GM21825 (cell line): Measurements from ENCODE around the gene GDNF.
"Not testable (repeated sequence)": the region's sequence is repeated elsewhere in the genome, so short reads cannot be mapped to it uniquely, and the experiment has no call there.

ENCODE experiments used
- ATAC-seq: cut with Tn5 transposase; IDR thresholded peaks from one replicate; pipeline ENCODE4 v1.9.1; 2021; ENCODE audit warnings: mild to moderate bottlenecking, moderate library complexity; ENCODE audit not compliant: unreplicated experiment

Gene GDNF, protein sequence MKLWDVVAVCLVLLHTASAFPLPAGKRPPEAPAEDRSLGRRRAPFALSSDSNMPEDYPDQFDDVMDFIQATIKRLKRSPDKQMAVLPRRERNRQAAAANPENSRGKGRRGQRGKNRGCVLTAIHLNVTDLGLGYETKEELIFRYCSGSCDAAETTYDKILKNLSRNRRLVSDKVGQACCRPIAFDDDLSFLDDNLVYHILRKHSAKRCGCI

DNA sequence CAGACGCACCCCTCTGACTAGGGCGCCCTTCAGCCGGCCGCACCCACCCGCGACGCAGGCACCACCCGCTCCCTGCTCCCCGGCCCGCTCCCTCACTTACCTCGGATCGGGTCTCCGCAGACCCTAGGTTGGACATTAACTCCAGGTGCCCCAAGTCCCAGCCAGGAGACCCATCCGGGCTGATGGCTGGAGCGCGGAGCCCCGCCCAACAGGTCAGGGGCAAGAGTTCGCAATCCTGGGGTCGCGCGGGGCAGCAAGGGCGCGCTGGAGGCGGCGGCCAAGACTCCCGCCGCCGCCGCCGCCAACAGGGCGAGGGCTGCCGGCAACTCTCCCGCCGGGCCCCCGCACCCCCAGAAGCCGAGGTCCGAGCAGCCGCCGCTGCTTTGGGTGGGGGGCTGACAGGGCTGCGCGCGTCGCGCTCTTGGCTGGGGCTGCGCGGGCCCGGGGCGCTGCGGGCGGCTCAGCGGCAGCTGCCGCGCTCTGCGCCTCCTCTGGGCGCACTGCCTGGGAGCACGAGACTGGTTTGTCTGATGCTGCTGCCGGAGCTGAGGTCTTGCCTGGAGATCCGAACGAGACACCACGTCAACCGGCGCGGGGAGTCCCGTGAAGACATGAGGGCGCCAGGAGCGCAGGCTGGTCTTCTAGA is at the start of gene GDNF:
GDNF (minus strand) TSS at position 635 of the 646 bp plus-strand sequence. CDS start 5,245 bp downstream, outside the sequence.
- no peak for ATAC-seq

GRCh38 chr5:37888476-37888875 is 48.6 kb upstream of the GDNF start:
- no peak for ATAC-seq

DNA sequence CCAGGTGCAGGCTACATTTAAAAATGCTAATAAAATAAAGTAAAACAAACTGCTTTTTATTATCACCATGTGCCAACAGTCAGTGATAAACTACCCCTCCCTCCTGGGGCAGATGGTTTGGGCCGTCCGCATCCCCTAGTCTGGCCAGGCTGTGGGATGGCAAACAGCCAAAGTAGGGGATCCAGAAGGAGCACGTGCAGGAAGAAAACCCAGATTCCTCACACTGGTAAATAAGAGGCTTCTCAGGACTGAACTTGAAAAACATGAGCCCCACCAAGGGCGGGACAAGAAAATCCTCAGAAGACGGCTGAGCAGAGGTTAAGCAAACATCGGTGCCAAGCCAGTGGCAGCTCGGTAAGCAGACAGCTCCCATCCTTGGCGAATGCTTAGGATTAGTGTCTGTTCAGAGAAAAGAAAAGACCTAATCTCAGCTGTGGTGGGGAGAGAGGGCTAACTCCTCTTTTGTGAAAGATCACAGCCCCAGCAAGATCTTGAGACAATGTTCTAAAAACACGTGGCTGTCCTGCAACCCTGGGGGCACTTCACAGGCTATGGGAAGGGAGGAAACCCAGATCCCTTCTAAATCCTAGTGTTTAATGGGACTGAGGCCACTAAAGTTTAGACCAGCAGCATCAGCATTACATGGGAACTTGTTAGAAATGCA is 46.5 kb upstream of the GDNF start:
- ATAC-seq: no peak

DNA sequence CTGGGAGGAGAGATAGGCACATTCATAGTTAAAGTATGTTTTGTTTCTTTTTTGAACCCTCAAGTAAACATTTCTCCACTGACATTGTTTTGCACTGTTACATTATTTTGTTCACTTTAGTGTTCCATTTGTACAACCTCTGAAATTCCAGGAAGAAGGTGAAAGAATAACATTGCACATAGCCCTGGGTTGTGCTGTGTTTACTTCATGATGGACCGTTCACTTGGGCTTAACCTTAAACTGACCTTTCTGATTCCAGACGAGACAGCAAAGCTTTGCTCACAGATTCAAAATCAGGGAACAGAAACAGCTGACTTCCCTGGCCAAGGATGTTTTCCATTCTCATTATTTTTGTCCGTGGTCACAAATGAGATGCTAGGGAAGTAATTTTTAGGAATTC is 42.8 kb upstream of the GDNF start:
- no peak for ATAC-seq

DNA sequence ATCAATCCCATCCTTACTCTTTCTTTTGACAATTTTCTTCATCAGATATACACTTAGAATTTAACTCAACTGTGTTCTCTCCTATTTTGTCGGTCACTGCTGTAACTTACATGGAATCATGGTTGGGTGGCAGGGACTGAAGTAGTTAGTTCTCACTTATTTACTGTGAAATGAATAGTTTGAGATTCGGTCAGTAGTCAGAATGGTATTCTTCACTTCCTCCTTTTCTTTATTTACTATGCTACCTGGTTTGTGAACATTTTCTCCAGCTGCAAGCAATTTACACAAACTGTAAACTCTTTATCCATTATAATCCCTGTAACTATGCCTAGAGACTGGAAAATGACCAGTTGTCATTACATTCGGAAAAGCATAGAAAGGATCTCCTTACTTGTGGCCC is 41.5 kb upstream of the GDNF start:
- ATAC-seq: no peak

DNA sequence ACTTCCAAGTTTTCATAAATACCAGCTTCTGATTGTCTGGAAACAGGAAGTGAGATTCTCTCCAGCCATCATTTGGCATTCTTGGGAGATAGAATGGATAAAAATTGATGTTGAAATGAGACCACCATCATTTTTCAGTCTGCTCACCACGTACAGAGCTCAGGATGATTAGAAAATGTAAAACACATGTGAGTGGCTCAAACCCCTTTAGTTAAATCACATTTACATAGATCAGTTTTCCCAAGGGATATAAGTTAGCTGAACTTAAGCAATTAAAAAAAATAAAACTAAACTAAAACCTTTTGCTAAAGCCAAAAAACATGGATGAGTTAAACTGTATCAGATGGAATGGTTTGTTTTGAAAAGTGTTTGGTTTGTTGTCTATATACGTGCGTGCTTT is 37.1 kb upstream of the GDNF start:
- ATAC-seq: no peak

GRCh38 chr5:37876245-37876644 is 36.4 kb upstream of the GDNF start:
- ATAC-seq: no peak

- no peak for ATAC-seq
Observed at GRCh38 chr5:37875051-37875787, 35.4 kb upstream of the GDNF start.

GRCh38 chr5:37873988-37874387 is 34.1 kb upstream of the GDNF start:
- no peak for ATAC-seq

- no peak for ATAC-seq
Observed at GRCh38 chr5:37871023-37871815, 31.4 kb upstream of the GDNF start.

GRCh38 chr5:37869216-37869615 is 29.4 kb upstream of the GDNF start:
- no peak for ATAC-seq

GRCh38 chr5:37867654-37868053 is 27.8 kb upstream of the GDNF start:
- no peak for ATAC-seq

DNA sequence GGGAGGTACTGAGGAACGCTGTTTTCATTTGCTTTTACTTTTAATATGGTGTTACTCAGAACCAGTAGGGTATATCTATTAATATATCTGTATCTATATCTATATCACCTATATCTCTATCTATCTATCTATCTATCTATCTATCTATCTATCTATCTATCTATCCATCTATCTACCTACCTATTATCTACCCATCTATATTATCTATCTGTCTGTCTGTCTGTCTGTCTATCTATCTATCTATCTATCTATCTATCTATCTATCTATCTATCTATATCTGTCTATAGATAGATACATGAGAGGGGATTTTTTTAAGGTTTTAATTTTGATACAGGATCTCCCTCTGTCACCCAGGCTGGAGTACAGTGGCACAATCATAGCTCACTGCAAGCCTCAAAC is 23.1 kb upstream of the GDNF start:
- ATAC-seq: not testable (repeated sequence)

DNA sequence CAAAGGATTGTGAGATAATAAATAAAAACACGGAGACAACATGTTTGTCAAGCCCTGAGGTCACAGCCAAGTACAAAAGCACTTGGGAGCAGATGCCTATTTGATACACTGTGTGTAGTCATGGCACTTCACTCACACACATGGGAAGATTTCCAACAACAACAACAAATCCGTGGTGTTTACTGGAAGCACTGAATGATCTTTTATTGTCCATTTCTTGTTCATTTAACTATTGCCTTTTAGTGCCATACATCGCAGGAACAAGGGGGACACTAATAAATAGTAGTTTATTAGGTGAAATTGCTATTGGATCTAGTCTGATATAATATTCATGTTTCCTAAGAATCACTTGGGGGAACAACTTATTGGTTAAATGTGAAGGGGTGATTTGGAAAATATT is 20.4 kb upstream of the GDNF start:
- ATAC-seq: no peak

- ATAC-seq: peak; percentile 92
Observed at GRCh38 chr5:37859805-37860204, 20.0 kb upstream of the GDNF start.

DNA sequence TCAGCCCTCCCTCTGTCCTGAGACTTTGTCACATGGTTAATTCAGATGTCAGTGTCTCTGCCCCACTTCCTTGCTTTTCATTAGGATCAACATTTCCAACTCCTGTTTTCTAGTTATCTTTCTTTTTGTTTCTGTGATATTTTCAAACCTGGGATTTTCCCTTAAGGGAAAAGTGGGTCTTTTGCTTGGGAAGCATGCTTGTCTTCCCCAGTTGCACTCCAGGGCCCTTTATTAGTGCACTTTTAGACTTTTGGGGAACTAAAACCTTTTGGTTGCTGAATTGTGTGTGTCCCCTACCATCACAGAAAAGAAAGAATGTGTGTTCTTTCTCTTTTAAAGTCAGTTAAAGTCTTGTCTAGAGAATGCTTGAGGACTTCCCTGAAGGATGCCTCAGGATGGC is 18.4 kb upstream of the GDNF start:
- no peak for ATAC-seq

DNA sequence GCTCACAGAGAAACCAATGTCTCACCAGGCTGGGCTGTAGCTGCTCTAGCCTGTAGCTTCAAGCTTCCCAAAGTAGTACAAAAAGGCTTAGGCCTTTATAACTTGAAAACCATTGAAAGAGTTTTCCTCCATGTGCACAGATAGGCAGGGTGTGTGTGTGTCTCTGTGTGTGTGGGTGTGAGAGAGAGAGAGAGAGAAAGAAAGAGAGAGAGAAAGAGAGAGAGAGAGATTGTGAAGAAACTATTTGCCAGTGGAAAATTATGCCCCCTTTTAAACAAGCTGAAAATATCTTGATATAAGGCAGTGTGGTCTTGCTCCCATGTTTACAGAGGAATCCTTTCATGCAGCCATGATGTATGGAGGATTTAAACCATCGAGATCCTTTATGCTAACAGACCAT is 17.9 kb upstream of the GDNF start:
- no peak for ATAC-seq

DNA sequence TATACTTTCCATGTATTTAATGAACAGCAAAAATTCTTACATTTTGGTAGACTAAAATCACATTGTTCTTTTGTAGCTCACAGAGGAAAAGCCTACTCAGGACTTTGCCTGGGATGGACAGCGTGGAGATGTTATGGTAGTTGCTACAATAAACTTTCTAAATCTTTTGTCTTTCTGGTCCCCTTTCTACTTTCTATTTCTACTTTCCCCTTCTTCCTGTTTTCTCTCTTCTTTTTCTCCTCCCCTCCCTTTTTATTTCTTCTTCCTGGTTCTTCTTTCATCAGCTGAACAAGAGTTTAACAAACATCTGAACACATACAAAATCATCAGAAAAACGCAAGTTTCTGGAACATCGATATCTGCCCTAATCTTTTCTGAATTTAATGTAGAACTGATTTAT is 15.6 kb upstream of the GDNF start:
- ATAC-seq: no peak

- ATAC-seq: no peak
Observed at GRCh38 chr5:37851305-37851704, 11.5 kb upstream of the GDNF start.

DNA sequence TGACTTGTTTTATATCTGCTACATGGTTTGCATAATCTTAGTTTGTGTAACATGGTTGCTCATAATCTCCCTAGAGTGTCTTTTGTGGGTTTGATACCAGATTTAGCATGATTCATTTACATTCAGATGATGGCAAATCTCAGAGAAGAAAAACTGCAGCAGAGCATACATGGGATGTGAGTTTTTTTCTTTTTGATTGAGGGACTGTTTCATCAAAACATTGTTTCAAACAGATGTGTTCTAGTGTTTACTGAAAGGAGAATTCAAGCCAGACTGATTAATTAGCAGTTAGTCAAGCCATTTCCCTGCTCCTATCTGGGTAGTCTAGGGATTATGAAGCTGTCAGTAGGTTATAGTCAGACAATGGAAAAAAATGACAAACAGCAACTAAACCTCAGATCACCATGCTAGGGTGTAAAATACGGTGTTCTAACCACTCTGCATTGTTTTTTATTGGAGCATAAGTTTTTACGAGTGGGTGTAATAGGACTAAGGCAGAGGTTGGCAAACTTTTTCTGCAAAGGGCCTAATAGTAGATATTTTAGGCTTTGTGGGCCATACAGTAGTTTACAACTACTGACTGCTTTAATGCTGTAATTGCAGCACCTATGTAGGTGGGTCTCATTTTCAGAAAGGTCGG is 10.5 kb upstream of the GDNF start:
- no peak for ATAC-seq
